K562 (cell line): Measurements from ENCODE around the gene HIVEP2. TPM values are rescaled to one million over a fixed set of nuclear protein-coding genes. Genes with fewer than 3 reads are reported as not detected.

Experiments
- ATAC-seq: fragments of 200-7000 bp; cut with Tn5 transposase; 3 replicates; pipeline ENCODE4 v1.9.1; 2020; ENCODE audit warnings: moderate library complexity
- BruUV-seq: library from RNA; stranded (reverse); fragments of 400-500 nt; replicated peaks from 2 replicates; lab custom pipeline; 2021; lab: Mats Ljungman, UMichigan
- CTCF ChIA-PET: fragments of 300-600 bp; formaldehyde crosslinking; extraction: SDS; loops from one replicate; lab custom pipeline; 2021; ENCODE audit warnings: low intra/inter-chr PET ratio; lab: Yijun Ruan, JAX
- POLR2A ChIA-PET: fragments of 300-600, 350-650 bp; sonication (Branson Sonifier 250); formaldehyde crosslinking; extraction: SDS; loops from one replicate; lab custom pipeline; 2021; ENCODE audit warnings: antibody characterized with exemption, inconsistent platforms; lab: Yijun Ruan, JAX
- DNase-seq, 4 experiments: peaks; one replicate each; pipeline versions ENCODE4 v3.0.0 to v3.0.0-alpha.2; 2011 to 2018; ENCODE audit warnings: low spot score in 3 of 4, mixed read lengths in 3 of 4; ENCODE audit errors: extremely low read depth in 1 of 4
- FAIRE-seq: peaks from 2 replicates; lab custom pipeline; 2011; peaks lifted over from hg19 to GRCh38; lab: Jason Lieb, UNC
- H2AFZ ChIP-seq: 2 replicates; pipeline ENCODE4 v1.6.0; 2011; ENCODE audit warnings: low read depth, low read length, control low read depth, inconsistent platforms
- H3K27ac ChIP-seq: fragments of 200-600 bp; 3 replicates; pipeline ENCODE4 v1.8.0; 2011; ENCODE audit warnings: low read depth, mild to moderate bottlenecking, control low read depth, inconsistent platforms, low read length, moderate library complexity, mixed read lengths; ENCODE audit errors: extremely low read depth
- H3K27me3 ChIP-seq, 2 experiments: fragments of 300-600 bp in 1 of 2; 2 replicates in 1 of 2; 3 replicates in 1 of 2; pipeline versions ENCODE4 v1.6.0 to v1.8.0; 2011; ENCODE audit warnings: inconsistent platforms in 2 of 2, low read length in 2 of 2, mild to moderate bottlenecking in 1 of 2, mixed read lengths in 1 of 2, moderate library complexity in 1 of 2; ENCODE audit not compliant: control insufficient read depth in 2 of 2, insufficient read depth in 2 of 2
- H3K36me3 ChIP-seq: fragments of 300-600 bp; 3 replicates; pipeline ENCODE4 v1.8.0; 2011; ENCODE audit warnings: mild to moderate bottlenecking, low read length, inconsistent platforms; ENCODE audit not compliant: control insufficient read depth, insufficient read depth
- H3K4me1 ChIP-seq, 2 experiments: fragments of 200-600 bp in 1 of 2; replicated peaks in 1 of 2; 2 replicates in 1 of 2; 3 replicates in 1 of 2; pipeline versions ENCODE4 v1.5.1 to v1.8.0; 2011; ENCODE audit warnings: inconsistent platforms in 2 of 2, low read length in 2 of 2, mild to moderate bottlenecking in 1 of 2, mixed read lengths in 1 of 2, moderate library complexity in 1 of 2; ENCODE audit not compliant: control insufficient read depth in 2 of 2, insufficient read depth in 2 of 2
- H3K4me2 ChIP-seq: 2 replicates; pipeline ENCODE4 v1.6.1; 2011; ENCODE audit warnings: low read length, control low read depth, inconsistent platforms, mixed read lengths; ENCODE audit not compliant: insufficient read depth
- H3K4me3 ChIP-seq: fragments of 200-600 bp; sonication (generic), shearing (Covaris generic); 2 replicates; pipeline ENCODE4 v1.5.1; 2016; ENCODE audit warnings: control low read depth, inconsistent platforms
- H3K79me2 ChIP-seq: fragments of 200-600 bp; 3 replicates; pipeline ENCODE4 v1.8.0; 2011; ENCODE audit warnings: low read length, inconsistent platforms; ENCODE audit not compliant: control insufficient read depth, insufficient read depth
- H3K9ac ChIP-seq, 2 experiments: 2 replicates each; pipeline versions ENCODE4 v1.6.0 to v1.6.1; 2011; ENCODE audit warnings: low read depth in 2 of 2, low read length in 2 of 2, control low read depth in 1 of 2, inconsistent platforms in 1 of 2, mild to moderate bottlenecking in 1 of 2, mixed read lengths in 1 of 2; ENCODE audit not compliant: insufficient read depth in 1 of 2
- H3K9me1 ChIP-seq: one replicate; pipeline ENCODE4 v1.6.0; 2011; ENCODE audit warnings: inconsistent platforms, mild to moderate bottlenecking, low read length, moderate library complexity; ENCODE audit not compliant: control insufficient read depth, insufficient read depth
- H3K9me3 ChIP-seq: replicated peaks from 2 replicates; pipeline ENCODE4 v1.5.1; 2011; ENCODE audit warnings: low read depth, low read length, inconsistent platforms; ENCODE audit not compliant: control insufficient read depth, insufficient read depth
- H4K20me1 ChIP-seq: replicated peaks from 2 replicates; pipeline ENCODE4 v1.6.1; 2011; ENCODE audit warnings: low read length, inconsistent platforms, mixed read lengths; ENCODE audit not compliant: control insufficient read depth, insufficient read depth
- ATF4 ChIP-seq: fragments of 450-650 bp; formaldehyde crosslinking; IDR thresholded peaks from 2 replicates; pipeline ENCODE4 v1.4.0; 2022; ENCODE audit warnings: mild to moderate bottlenecking, moderate library complexity
- BDP1 ChIP-seq: IDR thresholded peaks from 3 replicates; pipeline ENCODE4 v1.6.1; 2011; ENCODE audit not compliant: insufficient read length, insufficient read depth
- CBFA2T2 ChIP-seq: fragments of 450-650 bp; conservative IDR thresholded peaks from 2 replicates; pipeline ENCODE4 v1.6.1; 2017; ENCODE audit warnings: mild to moderate bottlenecking
- CHD1 ChIP-seq: fragments of 200-600 bp; sonication (generic); IDR thresholded peaks from one replicate; pipeline ENCODE4 v1.6.1; 2012; ENCODE audit warnings: mild to moderate bottlenecking, moderate library complexity, low read length, inconsistent platforms
- E4F1 ChIP-seq: fragments of 250-450 bp; sonication (Bioruptor Pico); IDR thresholded peaks from 2 replicates; pipeline ENCODE4 v1.5.0; 2021; ENCODE audit warnings: mild to moderate bottlenecking, borderline replicate concordance
- FOXK2 ChIP-seq, 2 experiments: fragments of 450-650 bp; IDR thresholded peaks in 1 of 2; conservative IDR thresholded peaks in 1 of 2; 2 replicates each; pipeline ENCODE4 v1.6.1; 2016; ENCODE audit warnings: low read depth in 2 of 2, mild to moderate bottlenecking in 1 of 2
- HES1 ChIP-seq: fragments of 450-650 bp; IDR thresholded peaks from 2 replicates; pipeline ENCODE4 v1.6.1; 2016; ENCODE audit warnings: low read depth, mild to moderate bottlenecking, moderate library complexity
- HEY1 ChIP-seq: fragments of 250-450 bp; sonication (Bioruptor Pico); IDR thresholded peaks from 2 replicates; pipeline ENCODE4 v1.5.0; 2020; ENCODE audit warnings: mild to moderate bottlenecking, moderate library complexity, borderline replicate concordance
- RAD21 ChIP-seq, 2 experiments: fragments of 250-450 bp in 1 of 2; fragments of 450-650 bp in 1 of 2; sonication (Bioruptor Pico) in 1 of 2; formaldehyde crosslinking in 1 of 2; IDR thresholded peaks in 1 of 2; conservative IDR thresholded peaks in 1 of 2; 2 replicates each; pipeline versions ENCODE4 v1.4.0 to v1.8.0; 2020 to 2022; ENCODE audit warnings: mild to moderate bottlenecking in 2 of 2, moderate library complexity in 1 of 2
- ZNF583 ChIP-seq: fragments of 250-450 bp; sonication (Bioruptor Pico); IDR thresholded peaks from 2 replicates; pipeline ENCODE4 v1.4.0; 2020
- ZNF589 ChIP-seq: fragments of 200-800 bp; sonication (Bioruptor generic); IDR thresholded peaks from 2 replicates; pipeline ENCODE4 v1.6.1; 2016; ENCODE audit warnings: low read depth, missing genetic modification characterization, missing compliant biosample characterization
- ZSCAN29 ChIP-seq: fragments of 450-650 bp; IDR thresholded peaks from 2 replicates; pipeline ENCODE4 v1.6.1; 2017
- WGBS: fragments of 100-300 bp; shearing (Covaris generic); methylation state at CpG from one replicate; pipeline ENCODE4 v1.1.6; 2016; ENCODE audit warnings: low coverage, mixed read lengths; ENCODE audit not compliant: insufficient coverage; ENCODE audit errors: missing lambda C conversion rate; 5-methylcytosine and 5-hydroxymethylcytosine counted together
- in situ Hi-C: fragments of 300-500 bp; cut with MboI; formaldehyde crosslinking; loops from 4 replicates; pipeline ENCODE4 v1.15.0; 2018; ENCODE audit warnings: inconsistent platforms, mixed read lengths
- intact Hi-C: fragments of 100-400 bp; cut with micrococcal nuclease; formaldehyde crosslinking; loops from 2 replicates; pipeline ENCODE4 v1.14.2; 2022
- polyA plus RNA-seq, 8 experiments: library from polyadenylated mRNA; depleted of rRNA in 4 of 8; stranded (reverse) in 5 of 8; unstranded in 3 of 8; fragments of >200 nt; fragmentation: Nextera tagmentation in 2 of 8; fragmentation: Illumina TruSeq in 1 of 8; extraction: Ambion mirVana in 2 of 8; extraction: Trizol in 1 of 8; gene quantifications; 2 replicates each; pipeline versions ENCODE4 v1.2.1 to v1.2.3, GENCODE V29; 2011 to 2014; ENCODE audit warnings: inconsistent platforms in 1 of 8, missing spikeins in 1 of 8
- total RNA-seq, 7 experiments: library from RNA; depleted of rRNA in 6 of 7; stranded (reverse); fragments of >200 nt in 6 of 7; fragmentation: Illumina TruSeq in 2 of 7; extraction: Trizol in 2 of 7; gene quantifications; 2 replicates each; pipeline versions ENCODE4 v1.2.1 to v1.2.3, GENCODE V29; 2011 to 2021; ENCODE audit warnings: low replicate concordance in 1 of 7

HIVEP2 gene
- total and polyA plus RNA-seq, 9 of the 15 experiments (the other 6 are each of a cell fraction or from before 2014, with no cell fraction given), result under 0.01 to 1.2 (median 0.31) TPM

- POLR2A ChIA-PET, result no interaction called here
- peak; percentile 48; the same call in 2 of the 3 replicates for ATAC-seq
- H4K20me1 ChIP-seq, result no peaks in the 10 kb centered on the region
- no TSS peak for BruUV-seq
- H3K9me3 ChIP-seq, result no peaks in the 10 kb centered on the region
- CTCF ChIA-PET, result no interaction called here
- TF ChIP-seq CBFA2T2, result no peak
- TF ChIP-seq RAD21 (CRISPR knock-in tag; conservative IDR thresholded peaks at IDR 0.05 in 1 of 2, IDR thresholded peaks at IDR 0.05 in 1 of 2), result peak in 1 of 2 experiments; percentile 11; a peak in 1 of 4 replicates
- no peak overlapping the region for H2AFZ ChIP-seq
- 0% methylated on average over 2 of the region's 2 CpGs for WGBS
- no peaks in the 10 kb centered on the region for H3K36me3 ChIP-seq
- no peak overlapping the region for H3K4me2 ChIP-seq
- DNase-seq, result no peak
- in situ Hi-C loops (no loop called here), intact Hi-C loops (no loop called here)
- H3K9ac ChIP-seq, result no peak overlapping the region
- H3K27ac ChIP-seq, result no peak overlapping the region
- H3K4me1 ChIP-seq, result no peaks in the 10 kb centered on the region
- peaks cover 3 to 13% of the 10 kb centered on the region in 2 experiments; a peak in 2 of 5 replicates for H3K27me3 ChIP-seq
- no peak overlapping the region for H3K4me3 ChIP-seq
- no peaks in the 10 kb centered on the region for H3K9me1 ChIP-seq
- no peak for FAIRE-seq
- H3K79me2 ChIP-seq, result no peaks in the 10 kb centered on the region
These were observed 188.8 kb downstream of the HIVEP2 start for GRCh38 chr6:142756215-142756630.

GRCh38 chr6:142753196-142753595 is 191.8 kb downstream of the HIVEP2 start:
- H3K79me2 ChIP-seq, result no peaks in the 10 kb centered on the region
- H3K4me1 ChIP-seq, result no peaks in the 10 kb centered on the region
- in situ Hi-C loops (no loop called here), intact Hi-C loops (no loop called here)
- DNase-seq (no peak), FAIRE-seq (no peak), ATAC-seq (no peak)
- H3K36me3 ChIP-seq, result no peaks in the 10 kb centered on the region
- no peak overlapping the region for H3K27ac ChIP-seq
- no peaks in the 10 kb centered on the region for H4K20me1 ChIP-seq
- H3K9me3 ChIP-seq, result no peaks in the 10 kb centered on the region
- H3K27me3 ChIP-seq, result peaks cover 3 to 13% of the 10 kb centered on the region in 2 experiments; a peak in 2 of 5 replicates
- H3K4me2 ChIP-seq, result no peak overlapping the region
- no peak overlapping the region for H3K9ac ChIP-seq
- no peak overlapping the region for H2AFZ ChIP-seq
- no TSS peak for BruUV-seq
- no peaks in the 10 kb centered on the region for H3K9me1 ChIP-seq
- no peak overlapping the region for H3K4me3 ChIP-seq
- ChIA-PET CTCF (interaction anchor here (0.6 kb wide), 1 partner anchor 644 kb away, joined by 4 read pairs; no protein-coding TSS in a partner anchor), POLR2A (no interaction called here)
- WGBS, result 0% methylated on average over 12 of the region's 12 CpGs
- TF ChIP-seq E4F1, result no peak
- TF ChIP-seq HEY1 (CRISPR knock-in tag), result no peak
- TF ChIP-seq CHD1, result no peak
- no peak for TF ChIP-seq ZNF589 (CRISPR knock-in tag)
- no peak for TF ChIP-seq HES1
- TF ChIP-seq ATF4 (CRISPR knock-in tag), result no peak
- TF ChIP-seq BDP1, result no peak
- TF ChIP-seq FOXK2 (conservative IDR thresholded peaks at IDR 0.05 in 1 of 2, IDR thresholded peaks at IDR 0.05 in 1 of 2; ENCODE audit: low read depth in 2 of 2), result no peak
- TF ChIP-seq ZSCAN29, result no peak
- TF ChIP-seq ZNF583, result no peak
